Activated CD4-positive, alpha-beta T cell treated with anti-CD3 and anti-CD28 coated beads, Interleukin-2, amount 50 U/mL, for 24 hours (primary cell): ENCODE measurements around the gene POFUT2.

ENCODE experiments used
- DNase-seq, 2 donors: peaks; one replicate each; pipeline ENCODE4 v3.0.0-alpha.2; 2020; ENCODE audit warnings: low read depth in 1 of 2, low spot score in 1 of 2

The POFUT2 gene

DNA sequence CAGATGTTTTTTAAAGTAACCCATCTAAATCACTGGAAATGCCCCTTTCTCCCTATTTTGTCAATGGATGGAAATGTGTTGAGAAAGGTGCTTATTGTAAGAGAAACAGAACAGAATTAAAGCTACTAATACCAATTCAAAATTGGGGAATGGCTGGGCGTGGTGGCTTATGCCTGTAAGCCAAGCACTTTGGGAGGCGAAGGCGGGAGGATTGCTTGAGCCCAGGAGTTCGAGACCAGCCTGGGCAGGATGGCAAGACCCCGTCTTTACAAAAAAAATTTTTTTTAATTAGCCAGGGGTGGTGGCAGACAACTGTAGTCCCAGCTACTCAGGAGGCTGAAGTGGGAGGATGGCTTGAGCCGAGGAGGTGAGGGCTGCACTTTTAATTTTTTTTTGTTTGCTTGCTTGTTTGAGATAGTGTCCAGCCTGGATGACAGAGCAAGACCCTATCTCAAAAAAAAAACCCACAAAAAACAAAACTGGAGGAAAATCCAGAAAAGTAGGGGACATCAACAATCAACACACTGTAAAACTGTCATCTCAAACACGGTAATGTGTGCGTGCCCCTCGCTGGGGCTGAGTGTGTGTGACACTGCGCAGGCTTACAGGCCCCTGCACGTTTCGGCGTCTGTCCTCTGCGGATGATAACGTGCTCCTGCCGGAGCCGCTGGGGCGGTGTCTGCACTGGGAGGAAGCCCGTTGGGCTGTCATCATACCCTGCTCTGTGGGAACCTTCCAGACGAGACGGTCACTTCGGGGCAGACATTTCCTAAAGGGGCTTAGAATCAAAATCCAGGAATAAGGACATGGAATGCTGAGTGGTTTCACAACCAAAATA lies 11.6 kb upstream of the POFUT2 start:
- DNase-seq, result no peak

DNA sequence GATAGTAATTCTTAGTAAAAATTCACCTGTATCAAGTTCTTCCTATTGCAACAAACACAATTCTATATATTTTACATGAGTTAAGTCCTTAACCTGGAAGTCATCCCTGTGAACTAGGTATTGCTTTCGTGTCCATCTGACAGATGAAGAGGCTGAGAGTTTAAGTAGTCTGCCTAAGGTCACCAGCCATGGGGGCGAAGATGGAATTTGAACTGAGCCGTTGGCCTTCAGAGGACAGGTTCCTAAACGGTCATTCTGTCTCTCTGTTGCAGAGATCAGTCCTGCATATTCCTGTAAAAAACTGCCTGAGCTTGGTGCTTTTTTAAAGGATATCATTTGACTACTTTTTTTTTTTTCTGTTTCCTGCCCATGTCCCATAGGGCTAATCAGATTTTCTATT lies 10.2 kb upstream of the POFUT2 start:
- DNase-seq, result no peak

DNA sequence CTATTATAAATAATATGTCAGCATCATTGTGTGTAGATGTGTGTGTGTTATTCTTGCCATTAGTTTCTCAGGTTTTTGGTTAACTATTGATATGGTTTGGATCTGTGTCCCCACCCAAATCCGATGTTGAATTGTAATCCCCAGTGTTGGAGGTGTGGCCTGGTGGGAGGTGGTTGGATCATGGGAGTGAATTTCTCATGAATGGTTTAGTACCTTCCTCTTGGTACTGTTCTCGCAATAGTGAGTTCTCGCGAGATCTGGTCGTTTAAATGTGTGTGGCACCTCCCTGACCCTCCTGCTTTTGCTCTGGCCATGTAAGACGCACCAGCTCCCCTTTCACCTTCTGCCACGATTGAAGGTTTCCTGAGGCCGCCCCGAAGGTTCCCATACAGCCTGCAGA lies 9.6 kb upstream of the POFUT2 start:
- no peak for DNase-seq

DNA sequence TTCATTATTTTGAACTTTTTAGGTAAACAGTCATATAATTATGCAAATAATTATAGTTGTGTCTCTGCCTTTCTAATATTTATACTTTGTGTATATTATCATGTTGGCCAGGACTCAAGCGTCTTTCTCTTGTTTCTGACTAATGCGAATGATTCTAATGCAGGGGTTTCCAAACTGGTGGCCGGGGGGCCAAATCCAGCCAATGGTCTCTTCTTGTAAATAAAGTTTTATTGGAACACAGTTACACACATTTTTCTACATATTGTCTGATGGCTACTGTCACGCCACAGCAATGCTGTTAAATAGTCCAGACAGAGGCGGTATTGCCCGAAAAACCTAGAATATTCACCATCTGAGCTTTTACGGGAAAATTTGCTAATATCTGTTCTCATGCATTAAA lies 8.9 kb upstream of the POFUT2 start:
- no peak for DNase-seq

DNA sequence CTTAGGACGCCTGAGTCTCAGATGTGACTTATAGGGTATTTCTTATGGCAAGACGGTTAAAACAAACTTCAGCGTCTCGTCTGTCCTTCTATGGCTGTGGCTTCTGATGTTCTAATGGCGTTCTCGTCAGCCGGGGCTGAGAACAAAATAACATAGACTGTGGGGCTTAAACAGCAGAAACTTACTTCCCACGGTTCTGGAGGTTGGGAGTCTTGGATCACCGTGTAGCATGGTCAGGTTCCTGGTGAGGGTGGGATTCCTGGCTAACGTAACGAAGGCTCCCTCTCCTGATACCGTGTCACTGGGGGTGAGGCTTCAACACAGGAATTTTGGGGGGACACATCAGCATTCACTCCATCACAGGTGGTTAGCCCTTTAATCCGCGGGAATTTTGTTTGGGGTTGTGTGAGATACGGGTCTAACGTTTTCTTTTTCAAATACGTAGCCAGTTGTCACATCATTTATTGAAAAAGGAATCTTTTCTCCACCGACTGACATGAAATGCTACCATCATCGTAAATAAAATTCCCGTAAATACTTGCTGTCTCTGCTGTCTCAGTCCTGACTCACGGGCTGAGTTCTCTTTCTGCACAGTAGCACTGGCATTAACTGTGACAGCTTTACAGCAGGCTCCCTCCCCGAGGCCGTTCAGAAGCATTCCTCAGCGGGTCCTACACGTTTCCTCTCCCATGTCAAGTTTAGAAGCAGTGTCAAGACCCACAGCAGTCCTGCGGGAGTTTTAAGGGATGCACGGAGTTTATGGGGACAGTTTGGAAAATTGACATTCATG lies 8.1 kb upstream of the POFUT2 start:
- DNase-seq, result no peak

DNA sequence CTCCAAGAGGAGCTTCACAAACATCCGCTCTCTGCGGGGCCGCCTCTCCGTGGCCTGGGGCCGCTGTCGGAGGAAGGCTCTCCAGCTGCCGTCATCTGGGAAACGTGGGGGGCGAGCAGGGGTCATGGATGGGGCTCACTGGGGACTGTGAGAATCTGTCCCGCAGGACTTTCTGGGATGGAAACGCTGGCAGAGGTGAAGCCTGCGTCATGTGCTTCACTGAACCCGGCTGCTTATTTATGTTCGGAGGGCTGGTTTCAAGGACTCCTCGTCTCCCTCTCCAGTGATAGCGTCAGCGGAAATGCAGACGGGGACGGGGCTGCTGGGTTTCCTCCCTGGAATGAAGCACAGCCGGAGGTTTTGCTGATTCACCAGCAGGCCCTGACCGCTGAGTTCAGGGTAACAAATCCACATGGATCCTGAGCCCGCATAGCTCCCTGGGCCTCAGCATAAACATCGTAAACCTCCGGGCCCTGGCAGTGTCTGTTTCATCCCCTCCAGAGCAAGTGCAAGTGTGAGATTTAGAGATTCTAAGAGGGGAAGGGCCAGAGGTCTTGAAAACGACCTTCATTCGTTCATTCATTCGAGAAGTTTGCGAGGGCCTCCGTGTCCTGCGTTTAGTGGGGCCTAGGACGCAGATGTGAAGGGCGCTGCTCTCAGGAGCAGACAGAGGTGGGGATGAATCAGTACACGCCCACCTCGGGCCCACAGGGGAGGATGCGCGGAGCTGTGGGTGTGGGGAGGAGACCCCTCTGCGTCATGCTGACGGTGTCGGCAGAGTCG lies 7.0 kb upstream of the POFUT2 start:
- DNase-seq, result no peak

DNA sequence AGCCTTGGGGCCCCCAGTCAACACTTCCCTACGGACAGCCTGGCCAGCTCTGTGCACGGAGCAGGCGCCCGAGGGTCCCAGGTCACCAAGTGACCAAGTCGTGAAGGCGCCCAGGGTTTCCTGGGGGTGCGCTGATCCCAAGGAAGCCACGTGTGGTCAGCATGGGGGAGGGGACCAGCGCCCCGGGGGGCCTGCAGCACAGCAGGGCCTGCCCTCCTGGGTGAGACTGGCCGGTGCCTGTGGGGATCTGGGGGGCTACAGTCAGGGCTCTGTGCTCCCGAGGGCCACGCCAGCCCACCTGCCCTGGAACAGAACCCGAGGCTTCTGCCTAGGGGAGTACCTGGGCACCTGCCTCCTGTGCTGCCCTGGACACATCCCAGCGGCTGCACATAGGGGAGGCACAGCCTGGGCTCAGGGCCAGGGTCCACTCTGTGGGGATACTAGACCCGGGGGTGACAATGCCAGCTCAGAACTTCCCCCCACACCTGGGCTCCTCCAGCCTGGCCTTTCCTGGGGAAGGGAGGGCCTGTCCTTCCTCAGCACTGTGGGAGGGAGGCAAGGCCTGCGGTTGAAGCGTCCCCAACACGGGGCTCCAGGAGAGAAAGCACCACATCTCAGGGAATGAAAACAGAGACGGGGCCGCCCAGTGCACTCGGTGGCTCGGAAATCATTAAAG lies 6.2 kb upstream of the POFUT2 start:
- DNase-seq, result no peak

DNA sequence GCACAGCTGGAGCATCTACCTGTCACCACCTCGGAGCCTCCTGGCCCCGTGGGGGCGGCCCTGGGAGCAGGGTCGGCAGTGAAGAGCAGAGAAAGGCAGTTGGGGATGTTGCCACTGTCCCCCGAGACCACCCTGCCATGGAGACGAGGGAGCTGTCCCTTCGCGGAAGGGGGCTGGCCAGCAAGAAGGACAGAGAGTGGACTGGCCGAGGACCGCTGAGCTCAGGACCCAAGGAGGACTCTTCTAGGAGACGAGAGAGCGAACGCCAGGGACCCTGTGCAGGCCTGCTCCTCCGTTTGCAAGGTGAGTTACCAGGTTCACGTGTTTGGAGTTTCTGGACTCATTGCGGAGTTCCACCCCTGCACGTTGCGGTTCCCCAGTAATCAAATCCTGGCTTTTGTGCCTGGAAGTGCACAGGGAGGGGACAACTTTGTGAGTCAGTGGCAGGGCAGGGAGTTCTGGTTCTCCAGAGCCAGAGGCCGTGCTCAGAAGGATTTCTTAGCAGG lies 5.6 kb upstream of the POFUT2 start:
- DNase-seq, result no peak

DNA sequence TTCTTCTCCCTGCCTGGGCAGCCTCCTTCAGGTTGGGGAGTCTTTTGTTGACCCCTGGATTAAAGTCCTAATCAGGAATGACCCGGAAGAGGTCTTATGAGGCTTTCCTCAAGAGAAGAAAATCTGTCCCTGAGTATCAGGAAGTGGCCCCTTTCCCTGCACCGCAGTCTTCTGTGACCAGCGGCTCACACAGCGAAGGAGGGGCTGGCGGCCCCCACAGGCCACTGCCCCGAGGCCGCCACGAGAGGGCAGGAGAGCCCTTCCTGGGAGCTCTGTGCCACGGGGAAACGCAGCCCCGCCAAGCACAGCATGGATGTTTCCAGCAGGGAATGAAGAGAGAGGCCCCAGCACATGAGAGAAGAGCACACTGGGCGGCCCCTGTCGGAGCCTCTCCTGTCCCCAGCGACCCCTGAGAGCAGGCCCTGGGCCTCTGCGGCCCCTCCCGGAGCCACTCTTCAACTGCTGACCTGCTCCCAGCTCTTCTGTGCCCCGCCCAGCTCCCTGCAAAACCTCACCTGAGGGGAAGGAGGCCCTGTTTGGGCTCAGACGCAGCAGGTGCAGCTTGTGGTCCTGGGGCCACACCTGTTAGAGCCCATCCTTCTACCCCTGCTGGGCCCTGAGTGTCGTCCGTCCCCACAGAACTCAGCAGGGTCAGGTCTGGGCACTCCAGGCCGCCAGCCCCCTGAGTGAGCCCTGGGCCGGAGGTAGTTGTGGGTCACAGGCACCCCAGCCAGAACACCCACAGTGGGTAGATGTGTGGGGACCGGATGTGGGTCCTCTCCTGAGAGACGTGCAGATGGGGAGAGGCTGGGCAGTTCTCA lies 4.9 kb upstream of the POFUT2 start:
- DNase-seq, result peak; percentile 52 to 56

DNA sequence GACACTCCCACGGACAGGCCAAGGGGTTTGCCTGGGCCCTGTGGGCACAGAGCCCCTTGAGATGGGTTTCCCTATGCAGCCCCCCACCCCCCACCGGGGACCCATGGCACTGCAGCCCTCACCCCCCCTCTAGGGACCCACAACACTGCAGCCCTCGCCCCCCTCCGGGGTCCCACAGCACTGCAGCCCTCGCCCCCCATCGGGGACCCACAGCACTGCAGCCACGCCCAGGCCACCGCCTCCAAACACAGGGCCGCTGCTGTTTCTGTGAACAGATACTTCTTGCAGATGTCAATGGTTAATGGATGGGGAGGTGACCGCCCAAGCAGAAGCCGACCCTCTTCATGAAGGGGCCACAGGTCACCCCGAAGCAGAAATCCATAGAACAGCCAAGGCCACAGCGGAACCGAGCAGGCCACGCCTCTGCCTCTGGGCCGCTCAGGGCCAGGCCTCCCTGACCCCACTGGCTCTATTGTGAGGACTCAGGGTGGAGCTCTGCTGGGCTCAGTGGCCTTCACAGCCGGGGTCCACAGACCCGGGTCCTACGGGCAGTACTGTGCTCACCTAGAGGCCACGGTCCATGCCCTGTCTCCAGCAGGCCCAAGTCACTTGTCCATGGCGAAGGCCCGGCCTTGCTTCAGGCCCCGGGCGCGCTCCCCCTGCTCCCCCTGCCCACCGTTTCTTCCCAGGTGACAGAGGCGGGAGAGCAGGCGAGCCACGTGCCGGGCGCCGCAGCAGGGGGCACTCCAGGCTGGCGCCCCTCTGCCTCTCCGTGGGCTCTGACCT lies 4.1 kb upstream of the POFUT2 start:
- DNase-seq, result no peak

DNA sequence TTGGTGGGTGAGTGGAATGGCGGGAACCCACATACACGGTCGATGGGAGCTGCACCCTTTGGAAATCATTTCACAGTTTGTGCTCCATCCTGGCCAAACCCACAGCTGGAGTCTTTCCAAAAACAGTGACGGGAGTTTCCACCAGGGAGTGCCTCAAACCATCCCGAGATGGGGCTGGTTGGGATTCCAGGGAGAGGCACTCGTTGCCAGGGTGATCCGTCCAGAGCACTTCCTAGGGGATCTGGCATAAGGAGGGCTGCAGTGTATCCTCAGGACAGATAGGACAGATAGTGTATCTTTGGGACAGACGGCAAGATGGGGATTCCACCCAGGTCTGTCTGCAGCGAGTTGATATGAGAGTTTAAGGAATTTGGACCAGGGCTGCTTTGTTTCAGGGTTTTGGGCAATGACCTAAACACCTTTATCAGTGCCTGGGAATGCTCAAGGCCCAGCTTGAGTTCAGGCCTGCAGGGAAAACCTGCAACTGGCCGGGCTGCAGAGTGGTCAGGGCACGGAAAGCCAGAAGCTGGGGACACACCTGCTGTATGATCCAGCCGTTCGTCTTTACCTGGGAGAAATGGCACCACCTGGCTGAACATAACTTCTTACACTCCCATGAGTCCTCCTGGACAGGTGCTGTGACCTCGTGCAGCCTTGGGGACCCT lies 3.4 kb upstream of the POFUT2 start:
- DNase-seq, result no peak

DNA sequence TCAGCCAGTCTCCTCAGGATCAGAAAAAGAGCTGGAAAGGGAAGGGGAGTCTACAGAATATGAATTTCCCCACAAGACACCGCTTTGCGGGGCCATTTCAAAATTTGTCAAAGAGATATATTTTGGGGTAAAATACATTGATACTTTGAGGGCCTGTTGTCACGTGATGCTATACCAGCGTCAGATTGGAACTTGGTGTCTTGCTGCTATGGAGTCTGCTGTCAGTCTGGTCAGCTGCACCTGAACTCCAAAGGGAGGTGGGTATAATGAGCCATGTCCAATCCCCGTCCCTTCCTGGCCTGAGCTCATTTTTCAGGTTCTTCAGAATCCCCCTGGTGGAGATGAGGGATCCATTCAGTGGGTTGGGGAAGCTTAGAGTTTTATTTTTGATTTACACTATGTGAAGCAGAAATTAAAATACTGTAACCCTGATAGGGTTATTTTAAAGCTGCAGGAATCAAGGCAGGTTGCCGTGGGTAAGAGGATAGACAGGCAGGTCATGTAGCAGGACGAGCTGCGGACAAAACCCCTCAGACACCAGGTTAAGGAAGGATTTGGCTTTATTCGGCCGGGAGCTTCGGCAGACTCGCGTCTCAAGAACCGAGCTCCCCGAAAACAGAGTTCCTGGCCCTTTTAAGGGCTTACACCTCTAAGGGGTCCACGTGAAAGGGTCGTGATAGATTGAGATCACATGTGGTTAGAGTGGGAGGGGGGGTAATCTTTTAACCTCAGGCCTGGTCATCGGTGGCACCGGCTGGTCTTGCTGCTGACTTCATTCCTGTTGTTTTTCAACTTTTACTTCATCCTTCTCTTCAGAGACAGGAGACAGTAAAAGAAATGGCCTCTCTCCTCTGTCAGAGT lies 2.2 kb upstream of the POFUT2 start:
- DNase-seq, result no peak

DNA sequence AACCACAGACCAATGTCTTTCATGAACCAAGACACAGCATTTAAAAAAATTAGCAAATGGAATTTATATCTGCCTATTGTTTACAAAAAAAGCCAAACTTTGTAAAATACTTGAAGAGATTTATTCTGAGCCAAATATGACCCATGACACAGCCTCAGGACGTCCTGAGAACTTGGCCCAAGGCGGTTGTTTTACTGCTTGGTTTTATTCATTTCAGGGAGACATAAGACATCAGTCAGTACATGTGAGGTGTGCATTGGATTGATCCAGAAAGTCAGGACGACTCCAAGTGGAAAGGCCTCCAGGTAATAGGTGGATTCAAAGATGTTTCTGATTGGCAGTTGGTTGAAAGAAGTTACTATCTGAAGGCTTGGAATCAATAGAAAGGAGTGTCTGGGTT lies 1.4 kb upstream of the POFUT2 start:
- DNase-seq, result no peak

DNA sequence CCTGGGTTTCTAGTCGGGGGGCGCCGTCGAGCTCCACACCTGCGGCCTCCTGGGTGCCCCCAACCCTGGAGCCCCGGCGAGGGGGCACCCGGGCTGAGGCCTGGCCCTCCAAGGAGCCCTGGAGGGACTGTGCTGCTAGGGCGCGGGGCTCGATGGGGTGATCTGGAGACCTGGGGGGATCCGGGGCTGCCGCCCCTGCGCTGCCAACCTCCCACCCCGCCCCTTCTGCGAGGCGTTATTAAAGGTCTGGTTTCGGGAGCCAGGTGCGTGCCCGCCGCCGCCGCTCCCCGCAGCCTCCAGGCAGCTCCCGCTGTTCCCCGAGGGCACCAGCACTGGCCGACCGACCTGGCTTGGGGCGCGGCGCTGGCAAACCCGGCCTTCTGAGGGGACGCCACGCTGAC lies 746 bp upstream of the POFUT2 start:
- no peak for DNase-seq

DNA sequence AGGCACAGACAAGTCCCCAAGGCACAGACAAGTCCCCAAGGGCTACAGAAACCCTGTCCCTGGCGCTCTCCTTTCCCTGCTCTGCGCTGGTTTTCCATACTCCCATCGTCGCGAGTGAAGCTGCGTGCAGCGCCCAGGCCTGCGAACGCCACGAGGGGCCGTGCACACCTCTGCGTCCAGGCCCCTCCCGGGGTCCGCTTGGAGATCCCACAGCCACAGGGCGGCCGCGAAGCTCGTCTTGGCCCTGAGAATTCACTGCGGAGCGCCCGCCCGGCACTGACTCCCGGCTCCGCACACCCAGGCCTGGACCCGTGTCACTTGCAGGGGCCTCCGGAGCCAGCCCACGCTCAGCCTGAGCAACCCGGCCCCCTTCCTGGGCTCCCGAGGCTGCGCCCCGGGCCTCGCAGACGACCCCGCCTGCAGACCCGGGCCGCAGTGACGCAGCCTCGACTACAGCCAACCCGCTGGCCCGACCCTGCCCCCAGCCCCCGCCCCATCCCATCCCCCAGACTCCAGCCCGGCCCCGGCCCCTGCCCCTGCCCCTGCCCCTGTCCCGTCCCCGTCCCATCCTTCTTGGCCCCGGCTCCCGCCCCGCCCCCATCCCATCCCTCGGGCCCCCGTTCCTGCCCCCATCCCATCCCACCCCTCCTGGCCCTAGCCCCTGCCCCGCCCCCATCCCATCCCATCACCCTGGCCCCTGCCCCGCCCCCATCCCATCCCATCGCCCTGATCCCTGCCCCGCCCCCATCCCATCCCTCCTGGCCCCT lies 841 bp downstream of the POFUT2 start:
- DNase-seq, result no peak

DNA sequence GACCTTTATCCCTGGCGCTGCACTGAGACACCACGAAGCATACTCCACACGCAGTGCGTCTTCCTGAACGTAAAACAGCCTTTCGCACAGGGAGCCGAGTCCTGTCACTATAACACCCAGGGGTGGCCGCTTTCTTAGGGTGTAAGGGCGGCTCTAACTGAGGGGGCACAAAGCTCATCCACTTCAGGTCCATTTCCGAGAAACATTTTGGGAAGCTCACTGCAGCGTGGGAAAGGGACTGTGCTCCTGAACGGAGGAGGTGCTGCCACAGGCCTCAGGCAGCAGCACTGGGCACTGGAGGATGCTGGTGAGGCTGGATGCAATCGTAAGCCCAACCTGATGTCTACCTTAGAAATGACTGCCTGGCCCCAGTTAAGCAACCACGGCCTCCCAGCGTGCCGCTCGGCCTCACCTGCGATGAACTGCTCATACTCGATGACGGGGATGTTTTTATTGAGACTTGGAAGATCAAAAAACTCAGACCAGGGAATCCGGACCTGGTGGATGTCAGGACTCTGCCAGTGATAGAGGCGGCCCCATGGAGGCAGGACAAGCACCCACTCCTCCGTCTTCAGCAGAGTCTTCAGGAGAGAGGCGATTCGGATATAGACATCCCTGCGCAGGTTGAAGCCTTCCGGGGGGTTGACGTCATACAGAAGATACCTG lies 2.3 kb downstream of the POFUT2 start:
- DNase-seq, result no peak

DNA sequence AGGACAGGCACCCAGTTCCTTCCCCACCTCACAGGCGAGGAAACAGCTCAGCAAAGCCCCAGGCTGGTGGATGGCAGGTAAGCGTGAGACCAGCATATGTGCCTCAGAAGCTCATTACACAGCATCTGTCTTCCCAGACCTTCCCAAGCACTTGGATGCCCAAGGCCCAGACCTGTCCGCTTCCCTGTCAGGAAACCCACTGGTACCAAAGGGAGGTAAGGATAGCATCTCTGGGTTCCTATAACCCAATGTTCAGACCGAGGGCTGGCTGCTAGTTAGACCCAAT lies 3.3 kb downstream of the POFUT2 start:
- no peak for DNase-seq
